ENCODE data around the gene MME.

MME gene

DNA sequence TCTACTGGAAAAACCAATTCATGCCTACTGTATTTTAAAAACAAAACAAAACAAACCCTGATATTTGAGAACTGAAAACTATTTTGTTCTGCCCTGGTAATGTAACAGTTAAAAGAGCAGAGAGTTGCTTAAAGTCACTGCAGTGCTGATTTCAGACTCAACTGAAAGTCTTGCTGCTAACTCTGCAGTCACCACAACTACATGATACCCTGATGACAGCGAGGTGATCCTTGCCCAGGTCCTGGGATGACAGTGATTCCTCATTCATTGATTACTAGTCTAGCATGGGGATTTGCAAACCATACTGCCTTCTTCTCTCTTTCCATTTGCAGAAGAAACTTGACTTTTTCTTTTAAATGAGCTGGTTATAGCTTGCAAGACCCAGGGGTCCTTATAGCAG, 67.5 kb downstream of the MME start:
- no peak for DNase-seq (ENCODE audit: low read depth in 2 of 2)

DNA sequence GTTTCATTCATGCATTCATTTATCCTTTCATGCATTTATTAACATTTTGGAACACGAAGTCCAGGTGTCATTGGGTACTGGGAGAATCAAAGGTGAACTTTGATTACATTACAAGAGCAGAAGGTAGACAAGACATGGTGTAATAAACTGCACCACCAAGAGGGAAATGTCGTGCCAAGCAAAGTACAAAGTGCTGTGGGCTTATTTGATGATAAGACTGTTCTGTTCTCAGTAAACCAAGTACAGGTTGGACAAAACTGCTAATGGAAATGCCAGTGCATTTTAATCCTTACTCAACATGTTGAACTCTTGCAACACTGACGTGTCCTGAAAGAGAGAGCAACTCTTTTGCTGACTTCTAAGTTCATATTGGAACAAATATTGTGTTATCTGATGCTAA, 69.4 kb downstream of the MME start:
- no peak for DNase-seq (ENCODE audit: low read depth in 2 of 2)

DNA sequence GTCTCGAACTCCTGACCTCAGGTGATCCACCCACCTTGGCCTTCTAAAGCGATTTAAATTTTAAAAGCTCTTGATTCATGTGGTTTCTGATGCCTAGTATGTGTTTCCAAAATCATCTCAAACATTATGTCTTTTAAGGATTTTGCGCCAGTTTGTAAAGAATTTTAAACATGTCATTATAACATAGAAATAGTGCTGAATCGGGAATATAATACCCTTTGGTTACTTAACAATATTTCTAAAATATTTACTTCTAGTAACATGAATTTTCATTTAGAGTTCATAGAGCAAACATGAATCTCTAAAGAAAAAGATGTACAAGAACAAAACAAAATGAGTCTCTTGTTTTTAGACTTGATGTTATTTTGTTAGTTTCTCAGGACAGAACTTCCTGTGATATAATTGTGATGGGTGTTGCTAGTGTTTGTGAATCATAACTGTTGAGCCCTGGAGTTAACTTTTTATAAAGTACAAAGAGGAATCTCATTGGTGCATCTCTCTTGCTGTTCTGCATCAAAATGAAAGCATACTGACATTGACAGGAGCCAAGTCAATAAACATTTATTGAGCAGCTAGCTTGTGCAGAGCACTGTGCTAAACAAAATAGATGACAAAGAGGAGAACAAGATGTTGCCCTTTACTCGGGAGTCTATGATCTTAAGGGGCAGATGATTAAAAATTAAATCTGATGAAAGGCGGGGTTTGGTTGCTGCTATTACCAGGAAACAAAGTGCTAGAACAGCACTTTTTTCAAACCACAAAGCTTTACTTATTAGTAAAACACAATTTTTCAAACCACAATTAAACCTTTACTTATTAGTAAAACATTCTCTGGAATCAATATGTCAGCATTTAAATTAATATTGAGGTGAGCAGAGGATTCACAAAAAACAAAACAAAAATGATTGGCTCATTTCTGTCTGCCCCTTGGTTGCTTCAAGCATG, 73.4 kb downstream of the MME start:
- DNase-seq (ENCODE audit: low read depth in 2 of 2), result no peak

DNA sequence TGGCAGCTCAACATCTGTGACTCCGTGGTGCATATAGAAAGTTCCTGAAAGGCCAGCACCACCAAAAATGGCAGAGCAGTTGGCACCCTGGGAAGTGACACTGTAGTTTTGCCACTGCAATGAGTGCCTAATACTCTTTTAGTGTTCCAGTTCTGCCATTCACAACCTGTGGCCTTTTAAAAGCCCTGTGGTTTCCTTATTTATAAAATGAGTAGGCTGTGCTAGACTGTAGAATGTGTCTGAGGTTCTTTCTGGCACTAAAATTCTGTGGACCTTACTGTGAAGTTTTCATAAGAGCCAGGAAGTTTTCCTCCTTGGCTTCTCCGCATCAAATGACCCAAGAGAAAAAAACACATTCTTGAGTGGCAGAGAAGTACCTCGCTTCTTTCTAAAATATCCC, 74.1 kb downstream of the MME start:
- DNase-seq (ENCODE audit: low read depth in 2 of 2), result no peak

DNA sequence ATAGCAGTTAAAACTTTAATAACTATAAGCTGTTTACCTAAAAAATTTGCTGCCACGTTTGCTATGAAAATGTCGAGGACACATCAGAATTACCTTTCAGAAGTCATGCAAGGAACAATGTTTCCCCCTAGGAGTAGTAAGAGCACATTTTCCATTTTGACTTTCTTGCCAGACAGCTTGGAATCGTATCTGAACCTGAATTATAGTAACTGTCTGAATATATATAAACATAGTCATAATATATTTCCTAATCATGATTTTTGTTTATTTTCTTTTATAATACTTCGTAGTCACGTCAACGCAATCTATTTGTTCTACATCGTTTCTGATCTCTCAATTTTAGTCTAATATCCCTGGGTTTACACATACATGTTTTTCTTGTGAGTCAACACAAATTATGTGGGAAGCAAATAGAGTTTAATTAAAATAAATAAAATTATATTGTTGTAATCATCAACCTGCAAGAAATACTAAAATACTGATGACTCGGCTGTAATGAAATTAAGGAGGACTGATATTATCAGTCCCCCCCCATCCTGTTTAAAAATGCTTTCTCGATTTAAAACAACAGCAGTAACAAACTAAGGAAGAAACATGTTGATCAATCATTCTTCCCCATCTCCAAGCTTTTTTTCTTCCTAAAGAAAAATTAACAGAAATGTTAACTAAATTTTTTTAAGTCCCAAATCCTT, 78.4 kb downstream of the MME start:
- DNase-seq (ENCODE audit: low read depth in 2 of 2), result no peak

DNA sequence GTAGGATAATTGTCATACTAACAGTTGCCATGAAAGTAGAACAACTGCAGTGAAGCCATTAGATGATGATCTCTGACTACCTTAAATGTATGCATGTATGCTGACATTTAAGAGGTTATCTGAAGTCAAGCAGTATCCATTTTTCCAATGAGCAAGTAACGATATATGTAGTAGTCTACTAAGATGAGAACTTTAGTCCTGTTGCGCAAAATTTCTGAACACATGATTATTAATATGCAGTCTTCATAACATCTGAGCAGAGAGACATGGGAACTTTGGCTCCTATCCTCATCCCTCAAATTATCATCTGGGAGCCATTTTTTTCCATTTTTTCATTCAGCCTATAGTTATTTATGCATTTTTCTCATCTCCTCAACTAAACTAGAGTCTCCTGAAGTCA, 79.2 kb downstream of the MME start:
- no peak for DNase-seq (ENCODE audit: low read depth in 2 of 2)

DNA sequence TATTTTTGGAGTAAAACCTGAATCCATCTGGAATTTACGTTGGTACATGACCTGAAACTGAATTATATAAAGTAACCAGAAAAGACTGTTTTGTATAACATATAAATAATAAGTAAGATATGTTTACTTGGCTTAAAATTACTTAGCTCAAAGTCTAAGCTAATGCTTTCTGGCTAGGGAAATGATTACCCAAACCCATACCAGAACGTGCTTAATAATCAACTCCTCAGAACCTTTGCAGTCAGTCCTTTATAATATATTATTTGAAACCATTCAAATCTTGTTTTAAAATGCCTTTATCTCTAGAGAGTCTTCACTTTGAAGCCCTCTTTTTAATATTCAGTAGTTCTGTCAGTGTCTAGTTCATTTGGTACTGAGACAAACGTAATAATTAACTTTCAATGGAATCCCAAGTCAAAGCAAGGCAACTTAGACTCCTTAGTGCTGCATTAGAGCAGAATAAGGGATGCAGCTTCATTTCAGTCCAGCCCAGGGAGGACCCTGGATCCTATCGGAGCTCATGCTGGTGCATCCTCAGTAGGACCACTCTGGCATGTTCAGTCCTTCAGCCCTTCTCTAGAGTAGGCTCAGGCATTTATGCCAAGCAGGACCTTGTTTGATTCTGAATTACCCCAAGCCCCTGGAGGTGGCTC, 81.6 kb downstream of the MME start:
- no peak for DNase-seq (ENCODE audit: low read depth in 2 of 2)

DNA sequence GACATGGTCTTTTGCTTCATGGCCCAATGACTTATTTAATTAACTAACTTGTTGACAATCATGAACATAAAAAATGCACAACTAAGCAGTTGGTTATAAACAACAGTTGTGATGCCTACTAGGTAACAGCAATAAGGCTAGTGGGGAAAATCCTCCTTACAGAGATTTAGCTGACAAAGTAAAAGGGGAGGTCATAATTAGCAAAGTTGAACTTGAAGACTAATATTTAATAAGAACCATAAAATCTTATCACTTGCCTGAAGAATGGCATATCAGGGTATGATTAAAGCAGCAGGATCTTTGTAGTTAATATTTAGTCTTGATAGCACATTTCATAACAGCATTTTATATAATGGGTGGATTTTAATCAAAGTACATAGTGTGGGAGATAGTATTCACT, 84.2 kb downstream of the MME start:
- no peak for DNase-seq (ENCODE audit: low read depth in 2 of 2)

DNA sequence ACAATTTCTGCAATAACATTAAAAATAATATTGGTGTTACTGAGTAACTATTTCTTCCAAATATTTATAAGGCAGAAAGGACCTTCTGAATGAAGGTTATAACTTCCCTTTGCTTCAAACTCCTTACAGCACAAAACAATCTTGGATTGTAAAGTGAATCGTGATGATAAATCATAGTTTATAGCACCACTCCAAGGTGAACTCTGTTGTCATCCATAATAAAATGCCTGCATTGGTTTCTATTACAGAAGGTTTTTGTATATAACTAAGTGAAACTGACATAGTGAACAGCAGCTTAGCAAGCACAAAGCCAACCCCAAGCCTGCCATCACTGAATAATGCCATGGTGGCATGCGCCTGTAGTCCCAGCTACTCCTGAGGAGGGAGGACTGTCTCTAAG, 86.3 kb downstream of the MME start:
- DNase-seq (ENCODE audit: low read depth in 2 of 2), result no peak

DNA sequence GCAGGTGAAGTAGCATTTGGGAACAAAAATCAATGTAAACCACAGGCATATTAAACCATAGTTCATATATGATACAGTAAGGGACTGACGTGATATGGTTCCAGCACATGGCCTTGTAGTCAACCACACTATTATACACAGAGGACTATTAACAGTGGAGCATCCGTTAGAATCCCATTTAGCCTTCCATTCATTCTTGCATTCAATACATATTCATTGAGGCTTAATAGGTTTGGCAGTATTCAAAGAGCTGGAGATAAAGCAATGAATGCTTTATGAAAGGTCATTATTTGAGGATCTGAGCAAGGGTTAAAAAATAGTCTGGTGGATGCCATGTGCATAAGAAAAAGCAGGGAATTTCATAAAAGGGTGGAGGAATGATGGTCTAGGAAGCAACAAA, 89.1 kb downstream of the MME start:
- no peak for DNase-seq (ENCODE audit: low read depth in 2 of 2)

DNA sequence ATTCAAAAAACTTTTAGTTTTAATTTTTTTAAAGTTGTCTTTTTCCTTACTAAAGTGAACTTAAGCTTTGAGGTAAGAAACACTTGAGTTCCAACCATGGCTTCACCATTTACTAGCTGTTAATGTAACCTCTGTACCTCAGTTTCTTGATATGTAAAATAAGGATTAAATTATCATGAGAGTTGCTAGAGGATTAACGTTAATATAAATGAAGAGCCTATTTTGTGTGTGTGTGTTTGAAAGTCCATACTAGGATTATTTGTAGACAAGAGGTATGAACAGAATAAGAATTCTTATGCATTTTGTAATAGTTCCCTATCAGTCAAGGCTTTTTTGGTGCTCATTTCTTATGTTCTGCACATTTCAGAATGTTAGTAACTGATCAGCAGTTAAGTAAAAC, 93.7 kb downstream of the MME start:
- no peak for DNase-seq (ENCODE audit: low read depth in 2 of 2)

DNA sequence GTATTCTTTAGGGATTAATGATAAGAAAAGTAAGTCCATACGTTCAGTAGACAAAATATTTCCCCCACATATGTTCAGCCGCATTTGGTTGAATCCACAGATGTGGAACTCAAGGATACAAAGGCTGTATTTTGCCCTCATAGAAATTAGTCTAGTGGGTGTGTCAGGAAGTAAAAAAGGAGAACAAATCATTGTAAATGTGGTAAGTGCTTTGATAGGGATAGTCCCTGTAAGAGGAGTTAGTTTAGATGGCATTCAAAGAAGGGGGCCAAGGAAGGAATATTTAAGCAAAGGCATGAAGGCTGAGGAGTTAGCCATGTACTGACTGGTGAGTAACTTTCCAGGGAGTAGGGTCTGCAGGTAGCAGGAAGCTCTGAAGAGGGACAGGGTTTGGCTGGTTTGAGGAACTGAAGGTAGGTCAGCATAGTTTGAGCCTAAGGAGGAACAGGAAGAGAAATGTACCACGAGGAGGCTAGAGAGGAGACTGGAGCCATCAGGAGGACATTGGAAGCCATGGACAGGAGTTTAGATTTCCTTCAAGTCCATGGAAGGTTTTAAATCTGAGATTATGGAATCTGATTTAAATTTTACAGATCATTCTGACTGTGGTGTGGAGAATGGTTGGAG, 98.8 kb downstream of the MME start:
- no peak for DNase-seq (ENCODE audit: low read depth in 2 of 2)

DNA sequence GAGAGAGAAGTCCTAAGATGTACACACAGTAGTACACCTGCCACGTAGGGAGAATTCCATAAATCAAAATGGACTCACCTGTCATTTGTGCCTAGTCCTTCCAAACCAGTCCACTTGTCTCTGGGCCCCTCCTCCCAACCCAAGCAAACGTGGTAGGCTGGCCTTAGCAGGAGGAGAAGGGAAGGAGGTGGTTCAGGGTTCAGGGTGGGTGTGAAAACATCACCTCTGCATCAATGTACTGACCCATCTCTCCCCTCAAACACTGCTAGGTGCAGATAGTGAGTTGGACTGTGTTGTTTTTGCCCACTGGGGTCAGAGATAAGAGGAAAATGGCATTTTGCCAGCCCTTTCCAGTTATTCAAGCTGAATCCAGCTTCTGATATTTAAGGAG, 99.3 kb downstream of the MME start:
- no peak for DNase-seq (ENCODE audit: low read depth in 2 of 2)

DNA sequence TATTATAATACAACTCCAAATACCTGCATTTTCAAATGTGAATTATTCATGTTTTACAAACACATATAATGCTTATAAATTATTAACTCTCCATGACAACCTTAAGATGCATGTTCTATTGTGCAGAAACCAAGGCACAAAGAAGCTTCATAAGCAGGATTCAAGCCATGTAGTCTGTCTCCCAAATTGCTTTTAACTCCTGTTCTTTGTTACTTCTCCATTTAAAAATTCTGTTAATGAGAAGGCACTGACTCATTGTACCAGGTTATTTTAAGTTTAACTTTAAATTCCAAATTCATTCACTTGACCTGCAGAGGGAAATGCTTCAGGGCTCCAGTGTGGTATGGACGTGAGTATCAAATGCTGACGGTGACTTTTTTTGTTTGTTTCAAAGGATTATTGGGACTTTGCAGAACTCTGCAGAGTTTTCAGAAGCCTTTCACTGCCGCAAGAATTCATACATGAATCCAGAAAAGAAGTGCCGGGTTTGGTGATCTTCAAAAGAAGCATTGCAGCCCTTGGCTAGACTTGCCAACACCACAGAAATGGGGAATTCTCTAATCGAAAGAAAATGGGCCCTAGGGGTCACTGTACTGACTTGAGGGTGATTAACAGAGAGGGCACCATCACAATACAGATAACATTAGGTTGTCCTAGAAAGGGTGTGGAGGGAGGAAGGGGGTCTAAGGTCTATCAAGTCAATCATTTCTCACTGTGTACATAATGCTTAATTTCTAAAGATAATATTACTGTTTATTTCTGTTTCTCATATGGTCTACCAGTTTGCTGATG, 100.0 kb downstream of the MME start:
- no peak for DNase-seq (ENCODE audit: low read depth in 2 of 2)

DNA sequence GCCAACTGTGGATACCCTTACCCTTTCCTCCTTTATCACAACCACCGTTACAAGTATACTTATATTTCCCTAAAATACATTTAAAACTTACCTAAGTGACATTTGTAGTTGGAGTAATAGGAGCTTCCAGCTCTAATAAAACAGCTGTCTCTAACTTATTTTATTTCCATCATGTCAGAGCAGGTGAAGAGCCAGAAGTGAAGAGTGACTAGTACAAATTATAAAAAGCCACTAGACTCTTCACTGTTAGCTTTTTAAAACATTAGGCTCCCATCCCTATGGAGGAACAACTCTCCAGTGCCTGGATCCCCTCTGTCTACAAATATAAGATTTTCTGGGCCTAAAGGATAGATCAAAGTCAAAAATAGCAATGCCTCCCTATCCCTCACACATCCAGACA, 102.3 kb downstream of the MME start:
- DNase-seq (ENCODE audit: low read depth in 2 of 2), result no peak

DNA sequence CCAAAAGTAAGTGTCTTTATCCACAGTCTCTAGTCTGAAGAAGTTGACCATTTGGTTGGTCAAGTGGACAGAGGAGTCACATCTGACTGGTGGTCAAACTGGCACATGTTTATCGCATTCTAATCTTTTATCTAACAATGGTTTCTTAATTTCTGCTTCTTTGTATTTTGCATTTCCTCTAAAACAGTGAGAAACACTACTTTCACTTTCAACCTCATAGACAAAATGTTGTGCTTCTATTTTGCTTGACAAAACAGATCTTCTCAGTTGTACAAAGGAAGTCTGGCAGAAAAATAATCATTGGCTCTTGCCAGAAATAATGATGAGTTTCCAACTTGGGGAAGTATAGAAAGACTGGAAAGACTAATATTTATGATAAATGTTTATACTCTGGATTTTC, 103.9 kb downstream of the MME start:
- no peak for DNase-seq (ENCODE audit: low read depth in 2 of 2)

DNA sequence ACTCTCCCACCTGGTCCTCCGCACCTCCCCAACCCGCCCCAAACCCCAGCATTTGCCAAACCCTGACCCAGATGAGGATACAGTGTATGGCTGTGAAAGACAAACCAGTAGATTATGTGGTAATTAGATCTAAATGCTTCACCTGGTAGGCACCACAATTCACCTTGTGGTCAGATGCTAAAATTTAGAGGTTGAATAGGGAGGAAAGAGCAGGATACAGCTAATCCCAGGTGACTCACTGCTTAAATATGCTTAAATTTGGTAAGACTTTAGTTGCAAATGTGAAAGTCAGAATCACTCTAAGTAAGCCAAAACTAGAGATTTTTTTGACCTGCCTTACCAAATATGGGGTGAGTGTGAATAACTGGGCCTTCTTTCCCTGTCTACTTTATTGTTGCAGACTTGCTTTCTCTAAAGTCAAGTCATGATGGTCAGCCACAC, 105.5 kb downstream of the MME start:
- DNase-seq (ENCODE audit: low read depth in 2 of 2), result no peak

DNA sequence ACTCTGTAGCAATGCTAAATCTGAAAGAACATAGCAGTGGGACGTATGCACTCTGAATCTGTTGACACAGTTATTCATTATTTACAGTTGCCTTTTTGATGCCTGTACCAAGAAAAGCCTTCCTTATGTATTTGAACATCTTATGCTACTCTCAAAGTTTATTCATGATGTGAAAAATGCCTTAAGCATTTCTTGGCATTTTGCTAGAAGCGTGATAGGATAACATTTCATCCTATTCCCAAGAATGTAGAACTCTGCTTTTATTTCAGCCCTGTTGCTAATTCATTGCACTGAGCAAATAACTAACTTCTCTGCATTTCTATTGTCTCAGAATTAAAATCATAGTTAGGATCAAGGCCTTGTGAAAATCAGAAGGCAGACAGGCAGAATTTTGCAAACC, 107.9 kb downstream of the MME start:
- DNase-seq (ENCODE audit: low read depth in 2 of 2), result no peak

DNA sequence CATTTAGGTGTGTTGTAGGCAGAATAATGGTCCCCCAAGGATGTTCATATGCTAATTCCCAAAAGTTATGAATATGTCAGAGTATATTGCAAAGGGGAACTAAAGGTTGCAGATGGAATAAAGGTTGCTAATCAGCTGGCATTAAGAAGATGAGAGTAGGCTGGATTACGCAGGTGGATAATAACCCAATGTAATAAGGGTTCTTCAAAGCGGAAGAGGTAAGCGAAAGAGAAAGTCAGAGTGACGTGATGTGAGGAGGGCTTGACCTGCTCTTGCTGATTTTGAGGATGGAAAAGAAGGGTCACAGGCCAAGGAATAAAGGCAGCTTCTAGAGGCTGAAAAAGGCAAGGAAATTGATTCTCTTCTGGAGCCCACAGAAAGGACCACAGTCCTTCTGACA, 109.4 kb downstream of the MME start:
- no peak for DNase-seq (ENCODE audit: low read depth in 2 of 2)

DNA sequence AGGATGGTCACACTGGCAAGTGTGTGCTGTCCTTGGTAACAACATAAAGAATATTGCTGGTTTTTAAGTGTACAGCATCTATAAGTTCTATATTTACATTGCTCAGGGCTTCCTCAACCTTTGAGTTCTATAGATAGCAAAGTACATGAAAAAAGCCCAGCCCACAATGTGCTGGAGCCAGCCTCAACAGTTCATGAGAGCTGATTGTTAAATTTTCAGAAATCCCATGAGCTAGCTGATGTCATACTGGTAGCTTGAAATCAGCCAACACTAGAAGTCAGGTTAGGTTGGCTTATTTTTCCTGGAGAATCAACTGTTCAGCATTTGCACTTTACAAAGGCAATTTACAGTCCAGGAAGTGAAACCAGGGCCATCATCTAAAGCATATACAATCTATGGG, 110.6 kb downstream of the MME start:
- no peak for DNase-seq (ENCODE audit: low read depth in 2 of 2)

DNA sequence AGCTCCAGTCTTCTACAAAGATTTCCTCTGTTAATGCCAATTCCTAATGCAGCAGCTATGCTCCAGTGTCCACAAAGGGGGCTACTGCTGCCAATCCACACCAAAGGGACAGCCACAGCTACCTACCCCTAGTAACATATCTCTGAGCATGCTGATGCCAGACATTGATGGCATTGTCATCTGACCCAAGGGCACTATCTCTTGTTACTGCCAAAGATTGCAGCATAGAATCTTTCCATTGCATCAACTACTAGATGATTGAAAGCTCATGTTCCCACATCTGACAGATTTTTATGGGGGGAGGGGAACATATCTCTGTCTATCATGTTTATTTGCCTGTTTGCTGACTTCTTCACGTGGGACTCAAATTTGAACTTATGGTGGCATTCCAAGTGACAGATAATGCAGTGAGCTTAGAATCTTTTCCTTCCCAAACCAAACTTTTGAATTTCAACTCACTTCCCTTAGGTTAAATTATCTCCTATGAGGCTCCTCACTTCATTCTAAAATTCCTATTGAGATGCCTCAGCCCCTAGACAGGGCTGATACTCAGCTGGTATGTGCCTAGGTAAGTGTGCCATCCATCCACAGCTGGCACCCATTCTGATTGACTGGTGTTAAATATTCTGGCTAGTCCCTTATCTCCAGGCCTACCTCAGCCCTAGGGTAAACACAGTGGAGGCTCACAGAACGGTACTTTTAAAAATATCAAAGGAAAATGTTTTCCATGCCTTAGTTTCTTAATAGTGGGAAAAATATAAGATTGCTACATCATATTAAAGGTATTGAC, 113.0 kb downstream of the MME start:
- no peak for DNase-seq (ENCODE audit: low read depth in 2 of 2)
